Endothelial cell of umbilical vein (primary cell): ENCODE measurements around the gene LPP. TPM values are rescaled to one million over a fixed set of nuclear protein-coding genes. Genes with fewer than 3 reads are reported as not detected.

ENCODE experiments used
- BruUV-seq: library from RNA; stranded (reverse); fragments of 400-500 nt; replicated peaks from 2 replicates; lab custom pipeline; 2021; lab: Mats Ljungman, UMichigan
- CTCF ChIA-PET: fragments of 300-600, 350-600 bp; sonication (Branson Sonifier 250); formaldehyde crosslinking; loops from one replicate; lab custom pipeline; 2021; ENCODE audit warnings: antibody characterized with exemption, inconsistent platforms; lab: Charles Lee
- POLR2A ChIA-PET: fragments of 300-600, 350-600 bp; sonication (Branson Sonifier 250); formaldehyde crosslinking; loops from one replicate; lab custom pipeline; 2021; ENCODE audit warnings: antibody characterized with exemption, inconsistent platforms; lab: Charles Lee
- DNase-seq: peaks from one replicate; pipeline ENCODE4 v3.0.0-alpha.2; 2011; ENCODE audit warnings: low read depth, low spot score
- FAIRE-seq: peaks from 2 replicates; lab custom pipeline; 2011; peaks lifted over from hg19 to GRCh38; lab: Jason Lieb, UNC
- H2AFZ ChIP-seq: 2 replicates; pipeline ENCODE4 v1.6.0; 2012; ENCODE audit warnings: low read depth, low read length, control low read depth, inconsistent platforms
- H3K27ac ChIP-seq: 2 replicates; pipeline ENCODE4 v1.5.1; 2011; ENCODE audit warnings: low read depth, mild to moderate bottlenecking, control low read depth, low read length, moderate library complexity; ENCODE audit not compliant: insufficient read depth
- H3K27me3 ChIP-seq, 2 experiments: 2 replicates each; pipeline versions ENCODE4 v1.6.0 to v1.6.1; 2011; ENCODE audit warnings: low read length in 2 of 2, mixed read lengths in 1 of 2; ENCODE audit not compliant: control insufficient read depth in 2 of 2, insufficient read depth in 2 of 2
- H3K36me3 ChIP-seq, 2 experiments: 2 replicates in 1 of 2; 3 replicates in 1 of 2; pipeline ENCODE4 v1.5.1; 2011; ENCODE audit warnings: low read length in 2 of 2, mild to moderate bottlenecking in 1 of 2, moderate library complexity in 1 of 2; ENCODE audit not compliant: control insufficient read depth in 2 of 2, insufficient read depth in 2 of 2; ENCODE audit errors: extremely low read depth in 1 of 2
- H3K4me1 ChIP-seq: 3 replicates; pipeline ENCODE4 v1.5.1; 2011; ENCODE audit warnings: mild to moderate bottlenecking, low read length; ENCODE audit not compliant: control insufficient read depth, insufficient read depth; ENCODE audit errors: extremely low read depth
- H3K4me2 ChIP-seq: 2 replicates; pipeline ENCODE4 v1.6.1; 2011; ENCODE audit warnings: low read length, control low read depth, mixed read lengths; ENCODE audit not compliant: insufficient read depth
- H3K4me3 ChIP-seq, 3 experiments: fragments of 200-600 bp in 1 of 3; sonication (generic), shearing (Covaris generic) in 1 of 3; replicated peaks in 1 of 3; 2 replicates each; pipeline ENCODE4 v1.5.1; 2011 to 2016; ENCODE audit warnings: control low read depth in 3 of 3, low read length in 3 of 3, mild to moderate bottlenecking in 2 of 3, inconsistent platforms in 1 of 3, low read depth in 1 of 3, moderate library complexity in 1 of 3; ENCODE audit not compliant: insufficient read depth in 1 of 3
- H3K79me2 ChIP-seq: 2 replicates; pipeline ENCODE4 v1.6.0; 2012; ENCODE audit warnings: low read length, inconsistent platforms; ENCODE audit not compliant: control insufficient read depth, insufficient read depth
- H3K9ac ChIP-seq: replicated peaks from 2 replicates; pipeline ENCODE3; 2011; ENCODE audit warnings: low read length, control low read depth; ENCODE audit not compliant: insufficient read depth; ENCODE audit errors: extremely low read depth
- H3K9me1 ChIP-seq: replicated peaks from 3 replicates; pipeline ENCODE4 v1.6.0; 2011; ENCODE audit warnings: mild to moderate bottlenecking, low read length; ENCODE audit not compliant: control insufficient read depth, insufficient read depth; ENCODE audit errors: extremely low read depth
- H3K9me3 ChIP-seq: replicated peaks from 2 replicates; pipeline ENCODE4 v1.5.1; 2012; ENCODE audit warnings: low read length, inconsistent platforms; ENCODE audit not compliant: control insufficient read depth, insufficient read depth
- H4K20me1 ChIP-seq: replicated peaks from 2 replicates; pipeline ENCODE3; 2011; ENCODE audit warnings: mild to moderate bottlenecking, low read length; ENCODE audit not compliant: control insufficient read depth, insufficient read depth; ENCODE audit errors: extremely low read depth
- EZH2 ChIP-seq: IDR thresholded peaks from 2 replicates; pipeline ENCODE4 v1.6.1; 2012; ENCODE audit warnings: borderline replicate concordance, low read depth, mild to moderate bottlenecking, moderate library complexity, low read length, inconsistent platforms; ENCODE audit not compliant: severe bottlenecking
- FOS ChIP-seq: IDR thresholded peaks from 2 replicates; pipeline ENCODE4 v1.6.1; 2011; ENCODE audit warnings: mild to moderate bottlenecking, low read length, moderate library complexity, borderline replicate concordance; ENCODE audit not compliant: insufficient read depth
- GATA2 ChIP-seq: IDR thresholded peaks from 2 replicates; pipeline ENCODE4 v1.7.0; 2011; ENCODE audit warnings: low read depth, mild to moderate bottlenecking, moderate library complexity, mixed read lengths, low read length; ENCODE audit not compliant: insufficient read length, insufficient read depth
- JUN ChIP-seq: IDR thresholded peaks from 2 replicates; pipeline ENCODE4 v1.6.1; 2011; ENCODE audit warnings: borderline replicate concordance, low read depth; ENCODE audit not compliant: insufficient read length, insufficient read depth
- MYC ChIP-seq: IDR thresholded peaks from one replicate; pipeline ENCODE4 v1.6.1; 2011; ENCODE audit warnings: mild to moderate bottlenecking, low read depth, low read length
- POLR2A ChIP-seq: IDR thresholded peaks from 2 replicates; pipeline ENCODE4 v1.6.1; 2012; ENCODE audit warnings: low read depth, mild to moderate bottlenecking, control low read depth, low read length
- POLR2AphosphoS5 ChIP-seq: IDR thresholded peaks from 2 replicates; pipeline ENCODE4 v1.6.1; 2012; ENCODE audit warnings: low read depth, mild to moderate bottlenecking, control low read depth, low read length, moderate library complexity; ENCODE audit not compliant: insufficient read depth
- dilution Hi-C: fragments of 300-500 bp; cut with MboI; formaldehyde crosslinking; loops from one replicate; pipeline ENCODE4 v1.15.0; 2019; ENCODE audit warnings: low sequenced_read_pairs; ENCODE audit not compliant: extremely low pct_ligation_motif_present
- intact Hi-C: fragments of 100-400 bp; cut with micrococcal nuclease; formaldehyde crosslinking; loops from one replicate; pipeline ENCODE4 v1.10.0; 2022
- polyA plus RNA-seq, 4 experiments: library from polyadenylated mRNA; depleted of rRNA in 3 of 4; stranded (reverse) in 3 of 4; unstranded in 1 of 4; fragments of >200 nt; gene quantifications; 2 replicates each; pipeline versions ENCODE4 v1.2.1 to v1.2.3, GENCODE V29; 2011 to 2012; ENCODE audit warnings: missing spikeins in 1 of 4
- total RNA-seq: library from RNA; stranded (reverse); gene quantifications from 2 replicates; pipeline ENCODE4 v1.2.3, GENCODE V29; 2021
- TF ChIP-seq, protein P1 (sequence below): IDR thresholded peaks from 2 replicates; pipeline ENCODE4 v1.6.1; 2011; ENCODE audit not compliant: insufficient read depth, insufficient read length
- TF ChIP-seq, protein P2 (sequence below), 2 donors: IDR thresholded peaks; 1 replicate in 1 of 2; 2 replicates in 1 of 2; pipeline ENCODE4 v1.5.1; 2011; ENCODE audit warnings: low read length in 2 of 2, mild to moderate bottlenecking in 2 of 2, moderate library complexity in 2 of 2, control low read depth in 1 of 2, inconsistent platforms in 1 of 2, low read depth in 1 of 2; ENCODE audit not compliant: insufficient read depth in 1 of 2; ENCODE audit errors: extremely low read depth in 1 of 2

Gene LPP
- total and polyA plus RNA-seq, 2 donors (not counting 3 experiments of a cell fraction or from before 2014, with no cell fraction given): 16.9 to 153 TPM

GRCh38 chr3:188722963-188723362, 569.0 kb downstream of the LPP start:
- dilution Hi-C loops (no loop called here), intact Hi-C loops (no loop called here)
- DNase-seq: no peak
- no peak overlapping the region for H3K4me3 ChIP-seq
- H3K36me3 ChIP-seq: no peaks in the 10 kb centered on the region
- TF ChIP-seq GATA2 (no peak), FOS (no peak), JUN (no peak), MYC (no peak), POLR2AphosphoS5 (no peak), POLR2A (no peak), EZH2 (no peak)
- TF ChIP-seq, protein P1, sequence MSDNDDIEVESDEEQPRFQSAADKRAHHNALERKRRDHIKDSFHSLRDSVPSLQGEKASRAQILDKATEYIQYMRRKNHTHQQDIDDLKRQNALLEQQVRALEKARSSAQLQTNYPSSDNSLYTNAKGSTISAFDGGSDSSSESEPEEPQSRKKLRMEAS: no peak
- FAIRE-seq: no peak
- no peaks in the 10 kb centered on the region for H3K9me3 ChIP-seq
- ChIA-PET POLR2A (no interaction called here), CTCF (interaction anchor here (1.4 kb wide), 1 partner anchor 73 kb away, joined by 3 read pairs; no protein-coding TSS in a partner anchor)
- no peak overlapping the region for H2AFZ ChIP-seq
- H3K4me2 ChIP-seq: no peak overlapping the region
- no TSS peak for BruUV-seq
- no peaks in the 10 kb centered on the region for H3K4me1 ChIP-seq
- no peaks in the 10 kb centered on the region for H3K9me1 ChIP-seq
- H3K27me3 ChIP-seq: no peaks in the 10 kb centered on the region
- no peaks in the 10 kb centered on the region for H4K20me1 ChIP-seq
- no peak overlapping the region for H3K9ac ChIP-seq
- H3K27ac ChIP-seq: no peak overlapping the region
- H3K79me2 ChIP-seq: no peaks in the 10 kb centered on the region

- H3K4me1 ChIP-seq: peaks cover 5% of the 10 kb centered on the region
- dilution Hi-C loops: no loop called here
- no peak overlapping the region for H3K27ac ChIP-seq
- intact Hi-C loops: no loop called here
- no peaks in the 10 kb centered on the region for H3K36me3 ChIP-seq
- H3K4me2 ChIP-seq: no peak overlapping the region
- H3K79me2 ChIP-seq: no peaks in the 10 kb centered on the region
- H3K27me3 ChIP-seq: no peaks in the 10 kb centered on the region
- DNase-seq (no peak), FAIRE-seq (no peak)
- ChIA-PET POLR2A (no interaction called here), CTCF (no interaction called here)
- H3K9me3 ChIP-seq: no peaks in the 10 kb centered on the region
- no peak overlapping the region for H2AFZ ChIP-seq
- no peak overlapping the region for H3K4me3 ChIP-seq
- no peaks in the 10 kb centered on the region for H4K20me1 ChIP-seq
- H3K9me1 ChIP-seq: no peaks in the 10 kb centered on the region
- no peak overlapping the region for H3K9ac ChIP-seq
- TF ChIP-seq EZH2 (no peak), POLR2AphosphoS5 (no peak), FOS (no peak), MYC (no peak), JUN (no peak), GATA2 (no peak), POLR2A (no peak)
- TF ChIP-seq, protein P2, sequence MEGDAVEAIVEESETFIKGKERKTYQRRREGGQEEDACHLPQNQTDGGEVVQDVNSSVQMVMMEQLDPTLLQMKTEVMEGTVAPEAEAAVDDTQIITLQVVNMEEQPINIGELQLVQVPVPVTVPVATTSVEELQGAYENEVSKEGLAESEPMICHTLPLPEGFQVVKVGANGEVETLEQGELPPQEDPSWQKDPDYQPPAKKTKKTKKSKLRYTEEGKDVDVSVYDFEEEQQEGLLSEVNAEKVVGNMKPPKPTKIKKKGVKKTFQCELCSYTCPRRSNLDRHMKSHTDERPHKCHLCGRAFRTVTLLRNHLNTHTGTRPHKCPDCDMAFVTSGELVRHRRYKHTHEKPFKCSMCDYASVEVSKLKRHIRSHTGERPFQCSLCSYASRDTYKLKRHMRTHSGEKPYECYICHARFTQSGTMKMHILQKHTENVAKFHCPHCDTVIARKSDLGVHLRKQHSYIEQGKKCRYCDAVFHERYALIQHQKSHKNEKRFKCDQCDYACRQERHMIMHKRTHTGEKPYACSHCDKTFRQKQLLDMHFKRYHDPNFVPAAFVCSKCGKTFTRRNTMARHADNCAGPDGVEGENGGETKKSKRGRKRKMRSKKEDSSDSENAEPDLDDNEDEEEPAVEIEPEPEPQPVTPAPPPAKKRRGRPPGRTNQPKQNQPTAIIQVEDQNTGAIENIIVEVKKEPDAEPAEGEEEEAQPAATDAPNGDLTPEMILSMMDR (IDR thresholded peaks at IDR 0.05; ENCODE audit: extremely low read depth in 1 of 2, insufficient read depth in 1 of 2, low read depth in 1 of 2, low read length in 2 of 2): no peak
- TF ChIP-seq, protein P1: no peak
- BruUV-seq: no TSS peak
Measured at GRCh38 chr3:188727052-188727451, 573.1 kb downstream of the LPP start.
